Brain microvascular endothelial cell (primary cell): ENCODE data around the gene SF1.

Experiments
- DNase-seq: peaks from one replicate; pipeline ENCODE4 v3.0.0-alpha.2; 2020
- H3K27ac ChIP-seq: fragments of 250-450 bp; sonication (Bioruptor Pico); 2 replicates; pipeline ENCODE4 v1.5.1; 2020; ENCODE audit warnings: mild to moderate bottlenecking, moderate library complexity
- H3K27me3 ChIP-seq: fragments of 250-450 bp; sonication (Bioruptor Pico); replicated peaks from 2 replicates; pipeline ENCODE4 v1.5.1; 2020; ENCODE audit warnings: mild to moderate bottlenecking
- H3K36me3 ChIP-seq: fragments of 250-450 bp; sonication (Bioruptor Pico); replicated peaks from 2 replicates; pipeline ENCODE4 v1.5.1; 2020; ENCODE audit warnings: mild to moderate bottlenecking
- H3K4me3 ChIP-seq: 2 replicates; pipeline ENCODE4 v1.5.1; 2011; ENCODE audit warnings: low read depth, mild to moderate bottlenecking, control low read depth, low read length, moderate library complexity
- in situ Hi-C: cut with HindIII; loops from 2 replicates; pipeline ENCODE4 v1.10.0; 2017; ENCODE audit warnings: low sequenced_read_pairs, low pct_ligation_motif_present
- TF ChIP-seq, protein P1 (sequence below): IDR thresholded peaks from 2 replicates; pipeline ENCODE4 v1.5.1; 2011; ENCODE audit warnings: low read depth, mild to moderate bottlenecking, moderate library complexity, low read length, control low read depth, inconsistent platforms; ENCODE audit errors: missing control alignments

Gene SF1

DNA sequence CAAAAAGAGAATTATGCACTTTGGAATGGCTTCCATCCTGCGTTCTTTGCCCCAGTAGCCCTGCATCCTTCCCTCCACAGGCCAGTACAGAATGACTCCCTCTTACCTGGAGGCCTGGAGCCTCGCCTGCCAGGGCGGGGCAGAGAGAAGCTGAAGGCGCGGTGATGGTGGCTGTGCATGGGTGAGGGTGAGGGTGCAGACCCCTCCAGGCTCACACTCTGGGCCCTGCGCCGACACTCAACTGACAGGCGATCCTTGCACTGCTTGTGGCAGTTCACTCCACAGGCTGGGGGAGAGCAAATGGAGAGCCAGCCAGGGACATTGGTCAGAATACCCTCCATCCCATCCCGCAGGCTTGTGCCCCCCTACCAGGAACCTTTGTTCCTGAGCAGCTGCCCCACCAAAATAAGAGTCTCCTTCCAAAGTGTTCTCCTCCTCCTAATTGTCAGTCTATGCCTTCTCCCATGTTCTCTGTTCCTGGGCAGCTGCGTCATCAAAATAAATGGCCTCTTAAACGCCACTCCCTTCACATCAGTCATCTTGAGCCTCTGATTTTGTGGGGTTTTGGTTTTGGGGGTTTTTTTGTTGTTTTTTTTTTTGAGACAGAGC is 49.5 kb downstream of the SF1 start:
- in situ Hi-C loops = no loop called here
- TF ChIP-seq, protein P1, sequence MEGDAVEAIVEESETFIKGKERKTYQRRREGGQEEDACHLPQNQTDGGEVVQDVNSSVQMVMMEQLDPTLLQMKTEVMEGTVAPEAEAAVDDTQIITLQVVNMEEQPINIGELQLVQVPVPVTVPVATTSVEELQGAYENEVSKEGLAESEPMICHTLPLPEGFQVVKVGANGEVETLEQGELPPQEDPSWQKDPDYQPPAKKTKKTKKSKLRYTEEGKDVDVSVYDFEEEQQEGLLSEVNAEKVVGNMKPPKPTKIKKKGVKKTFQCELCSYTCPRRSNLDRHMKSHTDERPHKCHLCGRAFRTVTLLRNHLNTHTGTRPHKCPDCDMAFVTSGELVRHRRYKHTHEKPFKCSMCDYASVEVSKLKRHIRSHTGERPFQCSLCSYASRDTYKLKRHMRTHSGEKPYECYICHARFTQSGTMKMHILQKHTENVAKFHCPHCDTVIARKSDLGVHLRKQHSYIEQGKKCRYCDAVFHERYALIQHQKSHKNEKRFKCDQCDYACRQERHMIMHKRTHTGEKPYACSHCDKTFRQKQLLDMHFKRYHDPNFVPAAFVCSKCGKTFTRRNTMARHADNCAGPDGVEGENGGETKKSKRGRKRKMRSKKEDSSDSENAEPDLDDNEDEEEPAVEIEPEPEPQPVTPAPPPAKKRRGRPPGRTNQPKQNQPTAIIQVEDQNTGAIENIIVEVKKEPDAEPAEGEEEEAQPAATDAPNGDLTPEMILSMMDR = no peak
- Histone ChIP-seq H3K36me3 (no peaks in the 10 kb centered on the region), H3K27me3 (peaks cover 7% of the 10 kb centered on the region), H3K27ac (no peak overlapping the region), H3K4me3 (no peak overlapping the region)
- no peak for DNase-seq

GRCh38 chr11:64726867-64727530 is 51.3 kb downstream of the SF1 start:
- Histone ChIP-seq H3K4me3 (no peak overlapping the region), H3K27me3 (peaks cover 11% of the 10 kb centered on the region), H3K36me3 (no peaks in the 10 kb centered on the region), H3K27ac (no peak overlapping the region)
- DNase-seq = no peak
- in situ Hi-C loops = no loop called here
- TF ChIP-seq, protein P1 = no peak

- no peak overlapping the region for H3K27ac ChIP-seq
- H3K36me3 ChIP-seq = no peaks in the 10 kb centered on the region
- DNase-seq = no peak
- no peak overlapping the region for H3K4me3 ChIP-seq
- TF ChIP-seq, protein P1 = no peak
- H3K27me3 ChIP-seq = peaks cover 14% of the 10 kb centered on the region
- in situ Hi-C loops = no loop called here
Measured at GRCh38 chr11:64726211-64726641, 52.1 kb downstream of the SF1 start.

- TF ChIP-seq, protein P1 = no peak
- H3K27ac ChIP-seq = no peak overlapping the region
- no peak for DNase-seq
- H3K36me3 ChIP-seq = no peaks in the 10 kb centered on the region
- no peak overlapping the region for H3K4me3 ChIP-seq
- H3K27me3 ChIP-seq = peaks cover 16% of the 10 kb centered on the region
- in situ Hi-C loops = no loop called here
Measured at GRCh38 chr11:64724863-64725532, 53.3 kb downstream of the SF1 start.

GRCh38 chr11:64723907-64724862 is 54.2 kb downstream of the SF1 start:
- in situ Hi-C loops = no loop called here
- Histone ChIP-seq H3K27me3 (peaks cover 16% of the 10 kb centered on the region), H3K27ac (no peak overlapping the region), H3K4me3 (no peak overlapping the region), H3K36me3 (no peaks in the 10 kb centered on the region)
- TF ChIP-seq, protein P1 = no peak
- no peak for DNase-seq
